ENCODE data around the gene KRTAP10-7.

The KRTAP10-7 gene

GRCh38 chr21:44595524-44595923 lies 4.9 kb upstream of the KRTAP10-7 start:
- TF ChIP-seq POLR2AphosphoS5 (IDR thresholded peaks at IDR 0.05; ENCODE audit: low read depth, low read length) (no peak), FOXP2 (optimal IDR thresholded peaks at IDR 0.05; ENCODE audit: borderline replicate concordance, extremely low read depth, extremely low read length, insufficient read depth) (no peak), TAF1 (IDR thresholded peaks at IDR 0.05; ENCODE audit: borderline replicate concordance, insufficient read depth, low read length) (no peak), SIN3A (IDR thresholded peaks at IDR 0.05; ENCODE audit: borderline replicate concordance, insufficient read depth, low read length) (no peak), REST (IDR thresholded peaks at IDR 0.05; ENCODE audit: insufficient read depth in 1 of 2, low read depth in 2 of 2, low read length in 2 of 2) (no peak)

GRCh38 chr21:44596068-44596725 lies 4.2 kb upstream of the KRTAP10-7 start:
- TF ChIP-seq REST (IDR thresholded peaks at IDR 0.05; ENCODE audit: insufficient read depth in 1 of 2, low read depth in 2 of 2, low read length in 2 of 2) = no peak
- no peak for TF ChIP-seq FOXP2 (optimal IDR thresholded peaks at IDR 0.05; ENCODE audit: borderline replicate concordance, extremely low read depth, extremely low read length, insufficient read depth)
- TF ChIP-seq SIN3A (IDR thresholded peaks at IDR 0.05; ENCODE audit: borderline replicate concordance, insufficient read depth, low read length) = no peak
- TF ChIP-seq POLR2AphosphoS5 (IDR thresholded peaks at IDR 0.05; ENCODE audit: low read depth, low read length) = no peak
- no peak for TF ChIP-seq TAF1 (IDR thresholded peaks at IDR 0.05; ENCODE audit: borderline replicate concordance, insufficient read depth, low read length)

DNA sequence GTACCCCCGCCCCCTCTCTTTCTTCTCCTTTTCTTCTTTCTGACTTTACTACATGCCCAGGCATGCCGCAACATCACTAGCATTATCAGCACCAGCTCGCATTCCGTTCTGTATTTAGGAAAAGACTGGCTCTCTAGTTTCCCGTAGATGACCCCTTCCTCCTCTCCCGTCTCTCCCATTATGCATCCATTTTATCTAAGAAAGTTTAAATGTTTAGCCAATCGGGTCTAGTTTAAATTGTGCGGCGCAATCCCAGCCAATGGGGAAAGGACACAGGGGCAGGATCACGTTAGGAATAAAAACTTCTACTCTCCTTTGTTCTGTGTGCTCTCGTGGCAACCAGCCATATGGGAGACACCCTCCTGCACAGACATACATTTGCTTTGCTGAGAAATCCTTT lies 2.3 kb upstream of the KRTAP10-7 start:
- no peak for TF ChIP-seq POLR2AphosphoS5 (IDR thresholded peaks at IDR 0.05; ENCODE audit: low read depth, low read length)
- TF ChIP-seq SIN3A (IDR thresholded peaks at IDR 0.05; ENCODE audit: borderline replicate concordance, insufficient read depth, low read length) = no peak

DNA sequence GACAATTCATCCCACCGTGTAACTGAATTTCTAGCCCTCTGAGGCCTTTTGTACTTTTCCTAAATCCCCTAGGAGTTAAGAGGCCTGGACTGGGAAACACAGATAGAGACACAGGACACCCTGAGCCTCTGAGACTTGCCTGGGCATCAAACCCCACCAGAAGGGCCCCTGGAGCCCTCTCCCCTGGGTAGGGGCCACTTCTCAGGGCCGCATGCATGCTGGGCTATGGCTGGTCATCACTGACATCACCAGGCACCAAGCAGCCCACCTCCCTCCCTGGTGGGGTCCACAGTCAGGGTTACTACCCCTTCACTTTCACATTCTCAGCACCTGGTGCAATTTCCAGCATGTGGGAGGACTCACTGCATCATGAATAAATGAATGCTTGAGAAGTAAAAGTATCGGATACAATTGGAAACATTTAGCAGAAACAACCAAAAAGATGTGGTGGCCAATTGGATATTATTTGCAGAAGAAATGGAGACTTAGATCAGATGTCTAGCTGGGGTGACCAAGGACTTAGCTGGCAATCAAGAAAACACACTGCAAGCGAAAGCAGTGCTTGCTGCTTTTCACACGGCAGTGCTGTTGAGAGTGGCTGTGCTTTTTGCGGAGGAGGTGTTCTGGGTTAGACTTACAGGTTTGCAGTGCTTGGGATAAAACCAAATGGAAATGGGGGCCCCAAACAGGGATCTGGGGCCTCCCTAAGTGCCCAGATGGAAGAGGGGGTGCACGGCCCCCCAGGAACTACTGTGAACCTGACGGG lies 950 bp upstream of the KRTAP10-7 start:
- TF ChIP-seq SIN3A (IDR thresholded peaks at IDR 0.05; ENCODE audit: borderline replicate concordance, insufficient read depth, low read length) = no peak
- TF ChIP-seq TAF1 (IDR thresholded peaks at IDR 0.05; ENCODE audit: borderline replicate concordance, insufficient read depth, low read length) = no peak
- TF ChIP-seq POLR2AphosphoS5 (IDR thresholded peaks at IDR 0.05; ENCODE audit: low read depth, low read length) = no peak
- TF ChIP-seq FOXP2 (optimal IDR thresholded peaks at IDR 0.05; ENCODE audit: borderline replicate concordance, extremely low read depth, extremely low read length, insufficient read depth) = no peak
- no peak for TF ChIP-seq REST (IDR thresholded peaks at IDR 0.05; ENCODE audit: insufficient read depth in 1 of 2, low read depth in 2 of 2, low read length in 2 of 2)

- TF ChIP-seq POLR2AphosphoS5 (IDR thresholded peaks at IDR 0.05; ENCODE audit: low read depth, low read length) (no peak), SIN3A (IDR thresholded peaks at IDR 0.05; ENCODE audit: borderline replicate concordance, insufficient read depth, low read length) (no peak), REST (IDR thresholded peaks at IDR 0.05; ENCODE audit: insufficient read depth in 1 of 2, low read depth in 2 of 2, low read length in 2 of 2) (no peak), FOXP2 (optimal IDR thresholded peaks at IDR 0.05; ENCODE audit: borderline replicate concordance, extremely low read depth, extremely low read length, insufficient read depth) (no peak), TAF1 (IDR thresholded peaks at IDR 0.05; ENCODE audit: borderline replicate concordance, insufficient read depth, low read length) (no peak)
These were observed 1.4 kb downstream of the KRTAP10-7 start for GRCh38 chr21:44601596-44602462.

All from PFSK-1 (cell line).